Breast epithelium (tissue), 4 donors: Measurements from ENCODE around the gene ZNF341. TPM values are rescaled to one million over a fixed set of nuclear protein-coding genes. Genes with fewer than 3 reads are reported as not detected.

ENCODE experiments used
- DNase-seq, 2 donors: peaks; one replicate each; pipeline ENCODE4 v3.0.0-alpha.2; 2019; ENCODE audit warnings: low spot score in 2 of 2
- H3K27ac ChIP-seq, 2 donors: fragments of 200-600 bp; sonication (generic) in 1 of 2; one replicate each; pipeline ENCODE4 v1.5.1; 2016 to 2019; ENCODE audit warnings: mild to moderate bottlenecking in 1 of 2
- H3K27me3 ChIP-seq, 2 donors: fragments of 200-600 bp; sonication (generic) in 1 of 2; one replicate each; pipeline versions ENCODE4 v1.5.1 to v1.6.0; 2017 to 2019; ENCODE audit warnings: control low read depth in 1 of 2, mild to moderate bottlenecking in 1 of 2
- H3K36me3 ChIP-seq: fragments of 200-600 bp; one replicate; pipeline ENCODE4 v1.5.1; 2019
- H3K4me1 ChIP-seq, 2 donors: fragments of 200-600 bp; sonication (generic); one replicate each; pipeline ENCODE4 v1.5.1; 2016 to 2019; ENCODE audit warnings: control low read depth in 1 of 2
- H3K4me3 ChIP-seq, 3 donors: fragments of 200-600 bp; sonication (generic); 1 replicate in 2 of 3; 2 replicates in 1 of 3; pipeline ENCODE4 v1.5.1; 2016 to 2019; ENCODE audit warnings: mild to moderate bottlenecking in 3 of 3, moderate library complexity in 2 of 3
- H3K9me3 ChIP-seq, 2 donors: fragments of 200-600 bp; sonication (generic) in 1 of 2; one replicate each; pipeline ENCODE4 v1.5.1; 2016 to 2019; ENCODE audit warnings: control low read depth in 1 of 2
- CTCF ChIP-seq, 3 donors: fragments of 450-650 bp; IDR thresholded peaks; one replicate each; pipeline ENCODE4 v1.5.1; 2016 to 2017; ENCODE audit warnings: antibody characterized with exemption in 3 of 3, mild to moderate bottlenecking in 3 of 3, moderate library complexity in 3 of 3
- POLR2A ChIP-seq: fragments of 450-650 bp; IDR thresholded peaks from one replicate; pipeline ENCODE4 v1.6.1; 2016; ENCODE audit warnings: antibody characterized with exemption, mild to moderate bottlenecking, moderate library complexity
- POLR2AphosphoS5 ChIP-seq, 3 donors: sonication (generic); formaldehyde crosslinking; IDR thresholded peaks; one replicate each; pipeline ENCODE4 v1.6.1; 2017; ENCODE audit warnings: antibody characterized with exemption in 3 of 3
- intact Hi-C: fragments of 100-400 bp; cut with DNase I; formaldehyde crosslinking; loops from one replicate; pipeline ENCODE4 v1.15.1; 2023; ENCODE audit warnings: low total_unique reads
- total RNA-seq, 3 donors: library from RNA; depleted of rRNA; stranded (reverse); fragments of >200 nt; gene quantifications; one replicate each; pipeline ENCODE4 v1.1.0, GENCODE V29; 2016

Gene ZNF341
- total RNA-seq, 3 donors from 2014 or later: 1.8 to 3.3 (median 2.5) TPM

DNA sequence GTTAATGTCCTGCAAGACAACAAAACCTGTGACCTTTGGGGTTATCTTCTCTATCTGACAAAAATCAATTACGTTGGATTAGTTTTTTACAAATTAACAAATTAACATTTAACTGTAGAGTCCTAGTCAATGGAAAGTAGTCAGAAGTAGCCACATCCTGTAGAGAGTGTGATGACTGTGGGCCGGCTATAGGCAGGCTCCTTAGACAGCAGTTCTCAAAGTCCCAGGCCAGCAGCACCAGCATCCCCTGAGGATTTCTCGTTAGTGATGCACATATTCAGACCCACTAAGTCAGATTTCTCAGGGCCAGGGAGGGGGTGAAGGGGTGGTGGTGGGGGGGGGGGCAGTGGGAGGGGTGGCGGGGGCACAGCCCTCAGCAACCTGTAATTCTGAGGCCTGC, 37.2 kb downstream of the ZNF341 start:
- intact Hi-C loops: no loop called here
- no peak for TF ChIP-seq CTCF (IDR thresholded peaks at IDR 0.05)
- TF ChIP-seq POLR2AphosphoS5 (IDR thresholded peaks at IDR 0.05): no peak
- no peak for TF ChIP-seq POLR2A
- H3K36me3 ChIP-seq: no peaks in the 10 kb centered on the region
- H3K9me3 ChIP-seq: no peaks in the 10 kb centered on the region
- no peaks in the 10 kb centered on the region for H3K27me3 ChIP-seq
- DNase-seq: no peak
- no peak overlapping the region for H3K4me3 ChIP-seq
- H3K4me1 ChIP-seq: no peaks in the 10 kb centered on the region
- H3K27ac ChIP-seq: no peak overlapping the region

DNA sequence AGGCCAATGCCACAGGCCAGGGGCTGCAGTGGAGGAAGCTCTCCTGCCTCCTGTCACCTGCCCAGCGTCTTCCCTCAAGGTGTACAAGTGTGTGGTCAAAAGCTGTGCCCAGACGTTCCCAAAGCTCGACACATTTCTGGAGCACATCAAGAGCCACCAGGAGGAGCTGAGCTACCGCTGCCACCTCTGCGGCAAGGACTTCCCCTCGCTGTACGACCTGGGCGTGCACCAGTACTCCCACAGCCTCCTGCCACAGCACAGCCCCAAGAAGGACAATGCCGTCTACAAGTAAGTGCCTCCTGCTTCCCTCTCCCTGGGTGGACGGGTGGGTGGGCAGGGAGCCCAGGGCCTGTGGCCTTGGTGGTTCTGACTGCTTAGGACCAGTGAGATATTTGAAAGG, 38.2 kb downstream of the ZNF341 start:
- intact Hi-C loops: no loop called here
- H3K36me3 ChIP-seq: no peaks in the 10 kb centered on the region
- DNase-seq: no peak
- no peak overlapping the region for H3K4me3 ChIP-seq
- TF ChIP-seq POLR2A (no peak), POLR2AphosphoS5 (IDR thresholded peaks at IDR 0.05) (no peak), CTCF (IDR thresholded peaks at IDR 0.05) (no peak)
- no peaks in the 10 kb centered on the region for H3K9me3 ChIP-seq
- no peak overlapping the region for H3K27ac ChIP-seq
- H3K27me3 ChIP-seq: no peaks in the 10 kb centered on the region
- no peaks in the 10 kb centered on the region for H3K4me1 ChIP-seq

DNA sequence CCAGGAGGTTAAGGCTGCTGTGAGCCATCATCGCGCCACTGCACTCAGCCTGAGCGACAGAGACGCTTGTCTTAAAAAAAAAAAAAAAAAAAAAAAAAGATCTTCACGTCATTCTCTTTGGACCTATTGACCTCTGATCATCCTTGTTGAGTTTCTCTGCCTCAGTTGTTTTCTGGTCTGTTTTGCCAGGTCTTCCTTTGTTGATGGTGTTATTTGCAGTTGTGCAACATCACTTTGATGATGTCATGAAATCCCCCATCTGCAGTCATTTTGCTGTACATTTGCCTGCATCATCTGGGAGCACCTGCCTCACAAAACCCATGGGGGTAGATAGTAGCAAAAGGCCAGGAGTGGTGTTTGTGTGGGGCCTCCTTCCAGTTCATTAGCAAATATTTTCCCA, 40.1 kb downstream of the ZNF341 start:
- no peaks in the 10 kb centered on the region for H3K9me3 ChIP-seq
- intact Hi-C loops: no loop called here
- no peak overlapping the region for H3K27ac ChIP-seq
- H3K36me3 ChIP-seq: no peaks in the 10 kb centered on the region
- no peak for DNase-seq
- H3K4me3 ChIP-seq: no peak overlapping the region
- no peaks in the 10 kb centered on the region for H3K27me3 ChIP-seq
- TF ChIP-seq POLR2A: no peak
- no peak for TF ChIP-seq POLR2AphosphoS5 (IDR thresholded peaks at IDR 0.05)
- no peak for TF ChIP-seq CTCF (IDR thresholded peaks at IDR 0.05)
- no peaks in the 10 kb centered on the region for H3K4me1 ChIP-seq

- no peak for TF ChIP-seq CTCF (IDR thresholded peaks at IDR 0.05)
- no peak for TF ChIP-seq POLR2A
- no peak for TF ChIP-seq POLR2AphosphoS5 (IDR thresholded peaks at IDR 0.05)
- H3K36me3 ChIP-seq: no peaks in the 10 kb centered on the region
- H3K9me3 ChIP-seq: no peaks in the 10 kb centered on the region
- intact Hi-C loops: no loop called here
- H3K4me3 ChIP-seq: no peak overlapping the region
- DNase-seq: no peak
- H3K27me3 ChIP-seq: no peaks in the 10 kb centered on the region
- no peak overlapping the region for H3K27ac ChIP-seq
- H3K4me1 ChIP-seq: no peaks in the 10 kb centered on the region
Measured at GRCh38 chr20:33772439-33772838, 40.6 kb downstream of the ZNF341 start.

DNA sequence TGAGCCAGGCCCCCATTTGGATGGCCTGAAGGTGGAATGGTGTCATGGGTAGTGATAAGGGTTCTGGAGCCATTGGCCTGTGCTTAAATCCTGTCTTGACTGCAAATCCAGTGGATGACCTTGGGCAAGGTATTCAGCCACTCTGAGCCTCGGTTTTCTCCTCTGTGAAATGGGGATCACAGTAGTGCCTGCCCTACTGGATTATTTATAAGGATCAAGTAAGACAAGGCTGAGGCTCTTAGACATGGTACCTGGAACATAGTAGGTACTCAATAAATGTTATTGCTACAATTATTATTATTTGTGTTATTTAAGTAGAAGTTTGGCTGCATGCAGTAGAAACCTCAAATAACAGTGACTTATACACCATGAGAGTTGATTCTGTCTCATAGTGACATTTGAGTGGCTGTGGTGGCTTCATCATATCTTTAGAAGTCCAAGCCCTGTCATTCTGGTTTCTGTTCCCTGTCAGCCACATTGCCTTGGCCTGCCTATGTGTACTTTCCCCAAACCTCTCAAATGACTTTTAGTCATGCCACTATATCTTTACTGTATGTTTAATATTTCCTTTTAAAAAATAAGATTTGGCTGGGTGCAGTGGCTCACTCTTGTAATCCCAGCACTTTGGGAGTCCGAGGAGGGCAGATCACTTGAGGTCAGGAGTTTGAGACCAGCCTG, 41.8 kb downstream of the ZNF341 start:
- Histone ChIP-seq H3K36me3 (no peaks in the 10 kb centered on the region), H3K4me3 (no peak overlapping the region), H3K27me3 (no peaks in the 10 kb centered on the region), H3K4me1 (no peaks in the 10 kb centered on the region), H3K9me3 (no peaks in the 10 kb centered on the region), H3K27ac (no peak overlapping the region)
- no peak for DNase-seq
- TF ChIP-seq POLR2A (no peak), CTCF (IDR thresholded peaks at IDR 0.05) (no peak), POLR2AphosphoS5 (IDR thresholded peaks at IDR 0.05) (no peak)
- intact Hi-C loops: no loop called here
